Kidney (tissue), 14 donors: ENCODE measurements around the gene CASP8. TPM values are rescaled to one million over a fixed set of nuclear protein-coding genes. Genes with fewer than 3 reads are reported as not detected.
"Not testable (repeated sequence)": the region's sequence is repeated elsewhere in the genome, so short reads cannot be mapped to it uniquely, and the experiment has no call there.

ENCODE experiments used
- DNase-seq, 5 donors: peaks; one replicate each; pipeline ENCODE4 v3.0.0-alpha.2; 2013 to 2020
- FAIRE-seq: peaks from 2 replicates; lab custom pipeline; 2012; peaks lifted over from hg19 to GRCh38; lab: Jason Lieb, UNC
- H3K27ac ChIP-seq, 2 donors: one replicate each; pipeline ENCODE4 v1.7.0; 2013; ENCODE audit warnings: low read depth in 2 of 2, low read length in 2 of 2, inconsistent platforms in 1 of 2
- H3K27me3 ChIP-seq: one replicate; pipeline ENCODE4 v1.7.1; 2013; ENCODE audit warnings: low read length, inconsistent platforms; ENCODE audit not compliant: control insufficient read depth, insufficient read depth
- H3K36me3 ChIP-seq, 3 donors: one replicate each; pipeline versions ENCODE4 v1.7.0 to v1.7.1; 2013; ENCODE audit warnings: low read length in 3 of 3, control low read depth in 1 of 3, inconsistent platforms in 1 of 3; ENCODE audit not compliant: insufficient read depth in 3 of 3, control insufficient read depth in 2 of 3
- H3K4me1 ChIP-seq, 3 donors: one replicate each; pipeline versions ENCODE4 v1.7.0 to v1.7.1; 2013; ENCODE audit warnings: low read length in 3 of 3, inconsistent platforms in 1 of 3, low read depth in 1 of 3; ENCODE audit not compliant: control insufficient read depth in 2 of 3, insufficient read depth in 2 of 3
- H3K4me3 ChIP-seq, 3 donors: one replicate each; pipeline versions ENCODE4 v1.7.0 to v1.8.1; 2013; ENCODE audit warnings: low read length in 3 of 3, control low read depth in 1 of 3, inconsistent platforms in 1 of 3
- H3K9ac ChIP-seq, 3 donors: one replicate each; pipeline versions ENCODE4 v1.7.0 to v1.7.1; 2013; ENCODE audit warnings: low read length in 3 of 3, control low read depth in 1 of 3, inconsistent platforms in 1 of 3
- H3K9me3 ChIP-seq, 3 donors: one replicate each; pipeline versions ENCODE4 v1.7.0 to v1.7.1; 2013; ENCODE audit warnings: low read length in 3 of 3, control low read depth in 1 of 3, inconsistent platforms in 1 of 3; ENCODE audit not compliant: control insufficient read depth in 2 of 3, insufficient read depth in 1 of 3
- CTCF ChIP-seq: IDR thresholded peaks from 3 replicates; pipeline ENCODE4 v1.5.1; 2012; ENCODE audit warnings: mild to moderate bottlenecking, moderate library complexity, borderline replicate concordance; ENCODE audit not compliant: insufficient read depth; ENCODE audit errors: extremely low read depth
- intact Hi-C: fragments of 100-400 bp; cut with DNase I; formaldehyde crosslinking; loops from one replicate; pipeline ENCODE4 v1.11.1; 2022
- polyA plus RNA-seq: library from polyadenylated mRNA; stranded (reverse); fragments of 350-450 nt; fragmentation: Illumina TruSeq; extraction: RNeasy Lipid Tissue Mini Kit (QIAGEN cat#74804); gene quantifications from one replicate; pipeline ENCODE4 v1.2.3, GENCODE V29; 2014; ENCODE audit warnings: low read depth, low replicate concordance; ENCODE audit not compliant: insufficient read depth
- total RNA-seq: library from RNA; stranded (reverse); fragmentation: NEBNext Ultra II Directional; extraction: Animal tissue kit (Norgen Biotek cat#: 25700); gene quantifications from one replicate; pipeline ENCODE4 v1.2.1, GENCODE V29; 2021
- donor health status: control.
- donor health status: control.
- donor health status: control.
- donor health status: control.
- donor health status: control.
- donor health status: DM: yes; HTN: yes; CAD: no.
- donor health status: Normal renal cell carcinoma (clear cell type).

The CASP8 gene
- total and polyA plus RNA-seq, 2 donors from 2014 or later, result 8.0 to 35.3 TPM

DNA sequence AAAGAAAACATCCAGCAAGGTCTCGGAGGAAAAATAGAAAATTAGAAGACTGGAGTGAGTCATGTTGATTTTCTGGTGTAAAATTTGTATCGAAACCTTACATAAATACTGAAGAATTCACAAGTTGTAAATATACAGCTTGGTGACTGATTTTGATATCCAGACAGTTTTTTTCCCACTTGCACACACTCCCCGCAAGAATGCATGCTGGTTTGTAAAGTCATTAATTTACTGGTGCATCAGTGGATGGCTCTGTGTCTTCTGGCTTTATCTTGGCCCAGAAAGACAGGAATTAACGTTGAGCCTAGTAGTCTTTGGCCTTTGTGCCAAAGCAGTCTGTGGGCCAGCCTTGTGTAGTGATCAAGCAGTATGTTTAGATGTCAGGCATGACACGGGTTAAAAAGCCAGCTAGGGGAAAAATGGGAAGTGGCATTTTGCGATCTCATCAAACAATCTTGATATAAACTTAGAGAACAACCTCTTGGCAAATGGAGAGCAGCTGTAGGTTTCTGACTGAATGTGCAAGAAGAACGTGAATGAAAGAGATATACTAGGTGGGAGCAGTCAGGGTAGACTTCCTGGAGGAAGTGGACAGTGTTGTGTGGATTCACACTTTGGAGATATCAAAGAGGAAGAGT is 22.7 kb upstream of the CASP8 start:
- DNase-seq (no peak), FAIRE-seq (no peak)
- TF ChIP-seq CTCF, result no peak
- Histone ChIP-seq H3K9me3 (no peaks in the 10 kb centered on the region), H3K9ac (no peak overlapping the region), H3K27me3 (no peaks in the 10 kb centered on the region), H3K4me3 (no peak overlapping the region), H3K4me1 (peaks cover 0 to 7% (median 3%) of the 10 kb centered on the region in 3 donors), H3K27ac (no peak overlapping the region), H3K36me3 (peaks cover 0 to 2% (median 0%) of the 10 kb centered on the region in 3 donors)
- intact Hi-C loops, result loop anchor here (5.0 kb wide), 1 partner anchor 125 kb away; no protein-coding TSS in a partner anchor

DNA sequence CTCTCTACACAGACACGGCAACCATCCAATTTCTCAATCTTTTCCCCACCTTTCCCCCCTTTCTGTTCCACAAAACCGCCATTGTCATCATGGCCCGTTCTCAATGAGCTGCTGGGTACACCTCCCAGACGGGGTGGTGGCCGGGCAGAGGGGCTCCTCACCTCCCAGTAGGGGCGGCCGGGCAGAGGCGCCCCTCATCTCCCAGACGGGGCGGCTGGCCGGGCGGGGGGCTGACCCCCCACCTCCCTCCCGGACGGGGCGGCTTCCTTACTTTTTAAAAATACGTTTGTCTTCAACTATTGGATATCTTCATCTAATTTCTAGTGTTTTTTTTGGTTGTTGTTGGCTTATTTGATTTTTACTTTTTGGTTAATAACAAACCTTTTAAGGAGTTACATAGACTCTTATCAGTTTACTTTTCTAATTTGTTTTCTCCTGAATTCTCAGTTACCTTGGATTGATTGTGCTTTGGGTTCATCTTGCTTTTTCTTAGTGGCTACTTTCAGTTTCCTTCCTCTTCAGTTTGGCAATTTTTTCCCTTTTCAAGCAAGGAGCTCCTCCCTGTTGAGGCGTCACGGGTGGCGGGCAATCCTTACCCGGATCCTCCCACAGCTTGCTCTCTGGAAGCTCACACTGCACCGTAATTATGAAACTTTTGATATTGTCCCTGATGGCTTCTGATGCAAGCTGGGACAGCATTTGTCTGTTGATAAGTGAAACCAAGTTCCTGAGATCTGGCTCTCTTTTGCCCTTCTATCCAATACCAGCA is 21.0 kb upstream of the CASP8 start:
- not testable (repeated sequence) for H3K9me3 ChIP-seq, FAIRE-seq, H3K9ac ChIP-seq, H3K4me3 ChIP-seq, H3K4me1 ChIP-seq, H3K27me3 ChIP-seq, H3K36me3 ChIP-seq
- H3K27ac ChIP-seq, result peak overlapping the region in 1 of 2 donors; percentile 32
- DNase-seq, result peak in 1 of 5 donors; percentile 92
- intact Hi-C loops, result loop anchor here (5.0 kb wide), 1 partner anchor 123 kb away; no protein-coding TSS in a partner anchor

DNA sequence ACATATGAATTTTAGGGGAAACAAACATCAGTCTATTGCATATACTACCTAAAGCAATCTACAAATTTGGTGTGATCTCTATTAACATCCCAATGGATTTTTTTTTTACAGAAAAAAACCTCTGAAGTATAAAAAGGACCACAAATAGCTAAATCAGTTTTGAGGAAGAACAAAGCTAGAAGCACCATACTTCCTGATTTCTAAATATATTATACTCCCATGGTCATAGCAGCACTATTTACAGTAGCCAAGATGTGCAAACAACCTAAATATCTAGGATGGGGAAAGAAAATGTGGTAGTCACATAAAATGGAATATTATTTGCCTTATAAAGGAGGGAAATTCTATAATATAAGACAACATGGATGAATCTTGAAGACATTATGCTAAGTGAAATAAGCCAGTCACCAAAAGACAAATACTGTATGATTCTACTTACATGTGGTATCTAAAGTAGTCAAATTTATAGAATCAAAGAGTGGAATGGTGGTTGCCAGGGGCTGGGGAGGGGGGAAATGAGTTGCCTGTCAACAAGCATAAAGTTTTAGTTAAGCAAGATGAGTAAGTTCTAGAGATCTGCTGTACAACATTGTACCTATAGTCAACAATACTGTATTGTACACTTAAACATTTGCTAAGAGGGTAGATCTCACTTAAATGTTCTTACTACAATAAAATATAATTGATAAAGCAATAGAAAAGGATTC is 17.6 kb upstream of the CASP8 start:
- H3K27ac ChIP-seq, result no peak overlapping the region
- peaks cover 0 to 2% (median 0%) of the 10 kb centered on the region in 3 donors for H3K36me3 ChIP-seq
- FAIRE-seq, result no peak
- H3K9ac ChIP-seq, result no peak overlapping the region
- no peaks in the 10 kb centered on the region for H3K9me3 ChIP-seq
- H3K4me1 ChIP-seq, result no peaks in the 10 kb centered on the region
- TF ChIP-seq CTCF, result no peak
- DNase-seq, result no peak
- no peaks in the 10 kb centered on the region for H3K27me3 ChIP-seq
- intact Hi-C loops, result no loop called here
- no peak overlapping the region for H3K4me3 ChIP-seq

- Histone ChIP-seq H3K27me3 (no peaks in the 10 kb centered on the region), H3K4me3 (no peak overlapping the region), H3K9me3 (no peaks in the 10 kb centered on the region), H3K27ac (no peak overlapping the region), H3K4me1 (no peaks in the 10 kb centered on the region), H3K9ac (no peak overlapping the region), H3K36me3 (peaks cover 0 to 2% (median 0%) of the 10 kb centered on the region in 3 donors)
- FAIRE-seq, result no peak
- DNase-seq, result no peak
- no peak for TF ChIP-seq CTCF
- intact Hi-C loops, result no loop called here
These were observed 15.5 kb upstream of the CASP8 start for GRCh38 chr2:201244829-201245228.
